B cell (primary cell): Measurements from ENCODE around the gene GOLGA1. TPM values are rescaled to one million over a fixed set of nuclear protein-coding genes. Genes with fewer than 3 reads are reported as not detected.

Source experiments
- ATAC-seq: fragments of 200-7000 bp; cut with Tn5 transposase; one replicate; pipeline ENCODE4 v1.10.0; 2021; ENCODE audit warnings: low read depth, mild to moderate bottlenecking, moderate number of reproducible peaks, moderate library complexity
- CTCF ChIA-PET: fragments of 350-600 bp; sonication (Branson Sonifier 250); formaldehyde crosslinking; loops from one replicate; lab custom pipeline; 2021; ENCODE audit warnings: antibody characterized with exemption, inconsistent platforms; lab: Charles Lee
- POLR2A ChIA-PET: fragments of 350-600 bp; sonication (Branson Sonifier 250); formaldehyde crosslinking; loops from one replicate; lab custom pipeline; 2021; ENCODE audit warnings: antibody characterized with exemption; lab: Charles Lee
- DNase-seq: peaks from one replicate; pipeline ENCODE4 v3.0.0; 2013
- H2AFZ ChIP-seq: 2 replicates; pipeline ENCODE4 v1.6.1; 2012; ENCODE audit warnings: mild to moderate bottlenecking, low read depth, low read length; ENCODE audit not compliant: insufficient read depth, poor library complexity, severe bottlenecking
- H3K27ac ChIP-seq, 2 donors: 1 replicate in 1 of 2; 2 replicates in 1 of 2; pipeline ENCODE4 v1.5.1; 2012 to 2013; ENCODE audit warnings: low read length in 2 of 2, mild to moderate bottlenecking in 2 of 2, moderate library complexity in 1 of 2
- H3K27me3 ChIP-seq, 4 experiments: fragments of 200-600 bp in 1 of 4; sonication (generic) in 1 of 4; replicated peaks in 1 of 4; 1 replicate in 2 of 4; 2 replicates in 2 of 4; pipeline versions ENCODE4 v1.6.1 to v1.7.0; 2013 to 2016; ENCODE audit warnings: low read length in 3 of 4, mild to moderate bottlenecking in 2 of 4, mixed read lengths in 1 of 4, moderate library complexity in 1 of 4; ENCODE audit not compliant: insufficient read depth in 4 of 4, control insufficient read depth in 3 of 4; ENCODE audit errors: control extremely low read depth in 1 of 4
- H3K36me3 ChIP-seq, 2 experiments: replicated peaks in 1 of 2; 1 replicate in 1 of 2; 2 replicates in 1 of 2; pipeline versions ENCODE4 v1.6.1 to v1.7.1; 2013; ENCODE audit warnings: low read length in 1 of 2; ENCODE audit not compliant: insufficient read depth in 2 of 2, control insufficient read depth in 1 of 2; ENCODE audit errors: control extremely low read depth in 1 of 2, extremely low read depth in 1 of 2
- H3K4me1 ChIP-seq, 2 donors: fragments of 200-600 bp in 1 of 2; sonication (generic) in 1 of 2; 1 replicate in 1 of 2; 2 replicates in 1 of 2; pipeline versions ENCODE4 v1.5.1 to v1.6.1; 2013 to 2017; ENCODE audit warnings: low read length in 2 of 2; ENCODE audit not compliant: control insufficient read depth in 2 of 2, insufficient read depth in 2 of 2
- H3K4me2 ChIP-seq: replicated peaks from 2 replicates; pipeline ENCODE3; 2012; ENCODE audit warnings: mild to moderate bottlenecking, low read depth, low read length; ENCODE audit not compliant: poor library complexity, severe bottlenecking
- H3K4me3 ChIP-seq, 5 experiments: fragments of 200-600 bp in 1 of 5; sonication (generic) in 1 of 5; 1 replicate in 3 of 5; 2 replicates in 2 of 5; pipeline versions ENCODE4 v1.5.1 to v1.7.0; 2011 to 2016; ENCODE audit warnings: low read length in 4 of 5, mild to moderate bottlenecking in 4 of 5, low read depth in 2 of 5, control low read depth in 1 of 5, moderate library complexity in 1 of 5; ENCODE audit not compliant: insufficient read depth in 1 of 5; ENCODE audit errors: control extremely low read depth in 1 of 5, extremely low read depth in 1 of 5
- H3K79me2 ChIP-seq: fragments of 200-600 bp; sonication (generic); one replicate; pipeline ENCODE4 v1.6.0; 2016; ENCODE audit warnings: low read length; ENCODE audit not compliant: control insufficient read depth, insufficient read depth
- H3K9ac ChIP-seq: fragments of 200-600 bp; sonication (generic); 2 replicates; pipeline ENCODE4 v1.6.1; 2017; ENCODE audit warnings: mild to moderate bottlenecking, low read length, moderate library complexity
- H3K9me3 ChIP-seq, 3 donors: one replicate each; pipeline versions ENCODE4 v1.6.1 to v1.7.1; 2013; ENCODE audit warnings: low read length in 2 of 3; ENCODE audit not compliant: control insufficient read depth in 2 of 3, insufficient read depth in 1 of 3; ENCODE audit errors: control extremely low read depth in 1 of 3
- H4K20me1 ChIP-seq: 2 replicates; pipeline ENCODE4 v1.6.0; 2012; ENCODE audit warnings: mild to moderate bottlenecking, low read length; ENCODE audit not compliant: insufficient read depth, control insufficient read depth, poor library complexity, severe bottlenecking
- H3K27ac Mint-ChIP-seq: one replicate; pipeline ENCODE4 v1.8.0; 2021; ENCODE audit warnings: mixed read lengths
- H3K27me3 Mint-ChIP-seq: one replicate; pipeline ENCODE4 v1.8.0; 2021; ENCODE audit warnings: mixed read lengths
- H3K4me1 Mint-ChIP-seq: one replicate; pipeline ENCODE4 v1.8.0; 2021; ENCODE audit warnings: mixed read lengths
- H3K4me3 Mint-ChIP-seq: one replicate; pipeline ENCODE4 v1.8.0; 2021; ENCODE audit warnings: mixed read lengths
- H3K9me3 Mint-ChIP-seq: one replicate; pipeline ENCODE4 v1.8.0; 2022; ENCODE audit warnings: mixed read lengths; ENCODE audit not compliant: insufficient read depth
- EZH2 ChIP-seq: IDR thresholded peaks from 2 replicates; pipeline ENCODE4 v1.6.1; 2012; ENCODE audit warnings: borderline replicate concordance, low read depth, mild to moderate bottlenecking, moderate library complexity, low read length; ENCODE audit not compliant: insufficient read depth, poor library complexity, severe bottlenecking
- WGBS: methylation state at CpG from one replicate; pipeline ENCODE4 v1.1.5; 2013; ENCODE audit warnings: missing lambda C conversion rate; ENCODE audit not compliant: insufficient coverage; 5-methylcytosine and 5-hydroxymethylcytosine counted together
- intact Hi-C: fragments of 100-400 bp; cut with micrococcal nuclease; formaldehyde crosslinking; loops from one replicate; pipeline ENCODE4 v1.10.0; 2022
- polyA plus RNA-seq: library from polyadenylated mRNA; depleted of rRNA; stranded (reverse); fragments of >200 nt; gene quantifications from 2 replicates; pipeline ENCODE4 v1.2.3, GENCODE V29; 2012
- total RNA-seq, 2 donors: library from RNA; stranded (reverse); fragments of 120-200 nt in 1 of 2; gene quantifications; 1 replicate in 1 of 2; 2 replicates in 1 of 2; pipeline versions ENCODE4 v1.2.3 to v1.2.4, GENCODE V29; 2013 to 2022
- TF ChIP-seq, protein P1 (sequence below): fragments of 200-600 bp; IDR thresholded peaks from one replicate; pipeline ENCODE4 v1.8.0; 2022; ENCODE audit warnings: antibody characterized with exemption, mild to moderate bottlenecking

The GOLGA1 gene
- total and polyA plus RNA-seq, 2 donors (not counting 1 experiment from before 2014, with no cell fraction given): 13.4 to 26.2 TPM

- ChIA-PET CTCF (interaction anchor here (0.7 to 9.8 kb wide), 15 partner anchors 10 to 140 kb away, joined by 3 to 345 read pairs (median 5); partner anchors contain the start of genes ARPC5L, NR6A1, OLFML2A and RPL35), POLR2A (interaction anchor here (0.6 to 1.6 kb wide), 3 partner anchors 10 to 88 kb away, joined by 3 read pairs; partner anchors contain the start of genes ARPC5L and RPL35)
- Mint-ChIP-seq H3K27me3 (no peaks in the 10 kb centered on the region), H3K9me3 (no peaks in the 10 kb centered on the region), H3K4me3 (peak overlapping the region; percentile 88), H3K27ac (no peak overlapping the region), H3K4me1 (peaks cover 8% of the 10 kb centered on the region)
- H3K27ac ChIP-seq: no peak overlapping the region
- DNase-seq (no peak), ATAC-seq (no peak)
- H3K9me3 ChIP-seq: no peaks in the 10 kb centered on the region
- TF ChIP-seq EZH2: no peak
- TF ChIP-seq, protein P1, sequence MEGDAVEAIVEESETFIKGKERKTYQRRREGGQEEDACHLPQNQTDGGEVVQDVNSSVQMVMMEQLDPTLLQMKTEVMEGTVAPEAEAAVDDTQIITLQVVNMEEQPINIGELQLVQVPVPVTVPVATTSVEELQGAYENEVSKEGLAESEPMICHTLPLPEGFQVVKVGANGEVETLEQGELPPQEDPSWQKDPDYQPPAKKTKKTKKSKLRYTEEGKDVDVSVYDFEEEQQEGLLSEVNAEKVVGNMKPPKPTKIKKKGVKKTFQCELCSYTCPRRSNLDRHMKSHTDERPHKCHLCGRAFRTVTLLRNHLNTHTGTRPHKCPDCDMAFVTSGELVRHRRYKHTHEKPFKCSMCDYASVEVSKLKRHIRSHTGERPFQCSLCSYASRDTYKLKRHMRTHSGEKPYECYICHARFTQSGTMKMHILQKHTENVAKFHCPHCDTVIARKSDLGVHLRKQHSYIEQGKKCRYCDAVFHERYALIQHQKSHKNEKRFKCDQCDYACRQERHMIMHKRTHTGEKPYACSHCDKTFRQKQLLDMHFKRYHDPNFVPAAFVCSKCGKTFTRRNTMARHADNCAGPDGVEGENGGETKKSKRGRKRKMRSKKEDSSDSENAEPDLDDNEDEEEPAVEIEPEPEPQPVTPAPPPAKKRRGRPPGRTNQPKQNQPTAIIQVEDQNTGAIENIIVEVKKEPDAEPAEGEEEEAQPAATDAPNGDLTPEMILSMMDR: no peak
- H3K4me3 ChIP-seq: no peak overlapping the region
- H3K4me2 ChIP-seq: peak overlapping the region; percentile 85
- peaks cover 7 to 9% of the 10 kb centered on the region in 2 donors for H3K4me1 ChIP-seq
- peak overlapping the region; percentile 58 for H3K9ac ChIP-seq
- H3K27me3 ChIP-seq: no peaks in the 10 kb centered on the region
- intact Hi-C loops: loop anchor here (5.0 kb wide), 2 partner anchors 40 to 520 kb away; no protein-coding TSS in a partner anchor
- H3K79me2 ChIP-seq: no peaks in the 10 kb centered on the region
- peaks cover 0 to 6% of the 10 kb centered on the region in 2 experiments for H3K36me3 ChIP-seq
- H2AFZ ChIP-seq: peak overlapping the region; percentile 78
- no peaks in the 10 kb centered on the region for H4K20me1 ChIP-seq
- 84% methylated on average over 11 of the region's 13 CpGs for WGBS
Observed at GRCh38 chr9:124852121-124852828, 88.6 kb downstream of the GOLGA1 start.

DNA sequence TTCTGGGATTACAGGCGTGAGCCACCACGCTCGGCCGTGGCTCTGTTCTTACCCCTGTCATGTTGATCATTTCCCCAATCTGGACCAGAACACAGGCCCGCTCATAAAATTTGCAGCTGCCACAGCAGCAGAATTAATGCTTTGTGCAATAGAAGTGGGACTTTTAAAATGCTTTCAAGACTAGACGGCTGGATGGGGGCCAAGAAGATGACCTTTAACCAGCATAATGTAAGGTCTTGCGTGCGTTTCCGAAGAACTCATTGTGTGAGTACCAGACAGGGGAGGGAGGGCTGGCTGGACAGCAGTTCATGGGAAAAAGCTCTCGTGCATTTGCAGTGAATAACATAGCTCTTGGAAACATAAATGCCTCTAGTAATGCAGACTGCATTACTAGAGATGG is 91.1 kb downstream of the GOLGA1 start:
- WGBS: 95% methylated on average over 7 of the region's 10 CpGs
- H3K9ac ChIP-seq: no peak overlapping the region
- no peak overlapping the region for H3K27ac ChIP-seq
- Mint-ChIP-seq H3K27me3 (peaks cover 3% of the 10 kb centered on the region), H3K27ac (no peak overlapping the region), H3K4me1 (peaks cover 8% of the 10 kb centered on the region), H3K9me3 (no peaks in the 10 kb centered on the region), H3K4me3 (no peak overlapping the region)
- no peak overlapping the region for H2AFZ ChIP-seq
- CTCF ChIA-PET: interaction anchor here (9.8 kb wide), 1 partner anchor 76 kb away, joined by 345 read pairs; the partner anchor contains the start of genes NR6A1 and OLFML2A
- ATAC-seq (no peak), DNase-seq (no peak)
- intact Hi-C loops: loop anchor here (5.0 kb wide), 2 partner anchors 42 to 522 kb away; no protein-coding TSS in a partner anchor
- no peaks in the 10 kb centered on the region for H3K9me3 ChIP-seq
- H3K79me2 ChIP-seq: no peaks in the 10 kb centered on the region
- H3K4me2 ChIP-seq: no peak overlapping the region
- TF ChIP-seq, protein P1: no peak
- TF ChIP-seq EZH2: no peak
- H4K20me1 ChIP-seq: no peaks in the 10 kb centered on the region
- POLR2A ChIA-PET: no interaction called here
- no peak overlapping the region for H3K4me3 ChIP-seq
- no peaks in the 10 kb centered on the region for H3K27me3 ChIP-seq
- no peaks in the 10 kb centered on the region for H3K36me3 ChIP-seq
- peaks cover 7 to 9% of the 10 kb centered on the region in 2 donors for H3K4me1 ChIP-seq
